SIG-M5 treated with dmso at 0.1 percent for 504 hours (cell line): ENCODE data around the gene SLC35F6.
"Not testable (repeated sequence)": the region's sequence is repeated elsewhere in the genome, so short reads cannot be mapped to it uniquely, and the experiment has no call there.

Experiments
- DNase-seq: peaks from one replicate; lab custom pipeline; 2025; ENCODE audit not compliant: unreplicated experiment; lab: John Stamatoyannopoulos, UW

The SLC35F6 gene

GRCh38 chr2:26780203-26780760 is 16.2 kb downstream of the SLC35F6 start:
- peak; percentile 75 for DNase-seq

DNA sequence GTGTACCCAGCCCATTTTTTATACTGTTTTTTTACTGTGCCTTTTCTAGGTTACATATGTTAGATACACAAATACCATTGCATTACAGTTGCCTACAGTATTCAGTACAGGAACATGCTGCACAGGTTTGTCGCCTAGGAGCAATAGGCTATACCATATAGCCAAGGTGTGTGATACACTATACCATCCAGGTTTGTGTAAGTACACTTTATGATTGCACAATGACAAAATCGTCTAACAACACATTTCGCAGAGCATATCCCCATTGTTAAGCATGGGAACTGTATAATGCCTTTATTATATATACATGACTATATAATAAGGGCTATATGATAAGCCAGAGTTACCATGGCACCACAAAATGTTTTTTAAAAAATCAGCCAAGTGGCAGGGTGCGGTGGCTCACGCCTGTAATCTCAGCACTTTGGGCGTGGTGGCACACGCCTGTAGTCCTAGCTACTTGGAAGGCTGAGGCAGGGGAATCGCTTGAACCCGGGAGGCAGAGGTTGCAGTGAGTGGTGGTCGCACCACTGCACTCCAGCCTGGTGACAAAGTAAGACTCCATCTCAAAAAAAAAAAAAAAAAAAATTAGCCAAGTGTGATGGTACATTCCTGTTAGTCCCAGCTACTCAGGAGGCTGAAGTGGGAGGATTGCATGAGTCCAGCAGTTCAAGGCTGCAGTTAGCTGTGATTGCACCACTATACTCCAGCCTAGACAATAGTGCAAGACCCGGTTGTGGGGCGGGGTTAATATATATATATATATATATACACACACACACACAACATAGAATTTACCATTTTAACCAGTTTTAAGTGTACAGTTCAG is 19.0 kb downstream of the SLC35F6 start:
- no peak for DNase-seq

DNA sequence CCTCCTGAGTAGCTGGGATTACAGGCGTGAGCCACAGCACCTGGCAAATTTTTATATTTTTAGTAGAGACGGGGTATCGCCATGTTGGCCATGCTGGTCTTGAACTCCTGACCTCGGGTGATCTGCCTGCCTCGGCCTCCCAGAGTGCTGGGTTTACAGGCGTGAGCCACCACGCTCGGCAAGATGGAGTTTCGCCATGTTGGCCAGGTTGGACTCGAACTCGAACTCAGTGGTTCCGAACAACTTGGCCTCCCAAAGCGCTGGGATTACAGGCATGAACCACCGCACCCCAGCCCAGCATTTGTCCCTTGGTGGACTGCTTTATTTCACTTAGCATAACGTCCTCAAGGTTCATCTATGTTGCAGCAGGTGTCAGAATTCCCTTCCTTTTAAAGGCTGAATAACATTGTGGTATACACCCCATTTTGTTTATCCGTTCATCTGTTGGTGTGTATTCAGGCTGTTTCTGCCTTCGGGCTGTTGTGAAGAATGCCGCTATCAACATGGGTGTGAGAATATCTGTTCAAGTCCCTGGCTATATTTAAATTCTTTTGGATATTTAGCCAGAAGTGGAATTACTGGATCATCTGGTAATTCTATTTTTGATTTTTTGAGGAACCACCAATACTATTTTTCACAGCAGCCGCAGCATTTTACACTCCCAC is 20.6 kb downstream of the SLC35F6 start:
- DNase-seq, result no peak

DNA sequence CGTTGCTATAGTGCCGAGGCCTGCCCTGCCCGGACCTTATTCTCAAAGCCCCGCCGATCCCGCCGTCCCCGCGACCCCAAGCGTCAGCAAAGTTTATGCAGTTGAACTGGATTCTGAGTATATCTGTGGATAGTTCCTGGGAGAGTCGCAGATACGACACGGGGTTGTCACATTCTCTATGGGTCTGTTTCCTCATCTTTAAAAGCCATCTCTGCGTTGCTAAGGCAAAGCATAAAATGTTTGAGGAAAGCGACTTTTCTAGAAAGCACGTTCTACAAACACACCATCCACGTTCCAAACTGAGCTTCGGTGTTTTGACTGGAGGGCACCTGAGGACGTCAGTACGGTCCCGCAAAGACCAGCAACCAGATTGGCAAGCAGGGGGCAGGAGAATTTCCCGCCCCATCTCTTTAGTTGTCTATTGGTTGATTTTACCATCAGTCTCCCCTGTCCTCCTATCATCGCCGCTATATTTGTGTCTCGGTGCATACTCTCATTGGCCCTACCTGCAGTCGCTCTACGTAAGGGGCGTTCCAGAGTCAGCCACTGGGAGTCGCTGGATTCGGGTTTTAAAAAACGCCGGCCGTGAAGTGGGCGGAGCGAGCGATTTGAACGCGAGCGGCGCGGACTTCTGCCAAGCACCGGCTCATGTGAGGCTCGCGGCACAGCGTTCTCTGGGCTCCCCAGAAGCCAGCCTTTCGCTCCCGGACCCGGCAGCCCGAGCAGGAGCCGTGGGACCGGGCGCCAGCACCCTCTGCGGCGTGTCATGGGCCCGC is 21.5 kb downstream of the SLC35F6 start, which contains the start of gene CENPA:
CENPA (plus strand) TSS at position 626 of the 776 bp plus-strand sequence; CDS start at position 767, 141 bp downstream.
- peak; percentile 100 for DNase-seq

GRCh38 chr2:26786207-26787028 is 22.3 kb downstream of the SLC35F6 start:
- peak; percentile 30 for DNase-seq

DNA sequence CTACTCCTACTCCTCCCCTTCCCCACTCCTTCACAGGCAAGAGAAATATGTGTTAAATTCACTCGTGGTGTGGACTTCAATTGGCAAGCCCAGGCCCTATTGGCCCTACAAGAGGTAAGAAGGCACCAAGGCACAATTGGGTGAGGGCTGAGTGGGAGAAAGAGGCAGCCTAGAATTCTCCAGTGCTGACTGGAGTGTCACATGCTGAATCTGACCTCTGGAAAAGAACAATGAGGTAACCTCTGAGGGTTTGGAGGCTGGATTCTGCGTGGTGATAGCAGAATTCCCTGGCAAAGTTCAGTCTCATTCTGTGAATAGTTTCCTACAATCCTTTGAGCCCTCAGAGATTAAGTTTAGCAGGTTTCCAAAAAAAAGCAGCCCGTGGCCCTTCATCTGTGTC is 28.6 kb downstream of the SLC35F6 start:
- no peak for DNase-seq

DNA sequence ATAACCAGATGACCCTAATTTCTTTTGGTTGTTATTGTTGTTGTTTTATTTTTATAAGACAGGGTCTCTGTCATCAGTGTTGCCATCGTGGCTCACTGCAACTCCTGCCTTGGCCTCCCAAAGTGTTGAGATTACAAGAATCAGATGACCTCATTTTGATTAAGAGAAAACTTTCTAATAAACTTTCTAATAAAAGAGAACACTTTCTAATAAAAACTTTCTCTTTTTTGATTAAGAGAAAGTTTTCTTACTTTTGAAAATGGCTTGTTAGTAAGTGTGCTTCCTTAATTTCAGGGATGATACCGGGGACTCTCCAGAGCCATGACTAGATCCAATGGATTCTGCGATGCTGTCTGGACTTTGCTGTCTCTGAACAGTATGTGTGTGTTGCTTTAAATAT is 29.4 kb downstream of the SLC35F6 start:
- DNase-seq, result no peak

GRCh38 chr2:26795135-26795534 is 31.1 kb downstream of the SLC35F6 start:
- not testable (repeated sequence) for DNase-seq

DNA sequence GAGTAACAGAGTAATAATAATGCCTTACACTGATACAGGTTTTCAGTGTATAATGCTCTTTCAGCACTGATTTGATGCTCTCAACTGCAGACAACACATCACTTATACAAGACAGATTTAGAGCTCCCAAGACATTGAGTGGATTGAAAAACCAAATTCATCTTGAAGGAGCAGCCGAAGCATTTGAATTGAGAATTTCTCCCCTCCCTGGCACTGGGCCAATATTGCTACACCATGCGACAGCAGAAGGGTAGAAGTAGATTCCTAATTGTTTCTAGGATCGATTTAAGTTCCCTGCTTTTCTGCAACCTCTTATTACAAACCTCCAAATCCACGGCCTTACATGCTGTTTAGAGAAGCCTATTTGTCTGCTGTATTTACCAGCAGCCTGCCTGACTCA is 37.2 kb downstream of the SLC35F6 start:
- no peak for DNase-seq

- no peak for DNase-seq
Observed at GRCh38 chr2:26801796-26802195, 37.7 kb downstream of the SLC35F6 start.

GRCh38 chr2:26805241-26805676 is 41.2 kb downstream of the SLC35F6 start:
- no peak for DNase-seq

GRCh38 chr2:26807788-26808460 is 43.8 kb downstream of the SLC35F6 start:
- DNase-seq, result no peak

DNA sequence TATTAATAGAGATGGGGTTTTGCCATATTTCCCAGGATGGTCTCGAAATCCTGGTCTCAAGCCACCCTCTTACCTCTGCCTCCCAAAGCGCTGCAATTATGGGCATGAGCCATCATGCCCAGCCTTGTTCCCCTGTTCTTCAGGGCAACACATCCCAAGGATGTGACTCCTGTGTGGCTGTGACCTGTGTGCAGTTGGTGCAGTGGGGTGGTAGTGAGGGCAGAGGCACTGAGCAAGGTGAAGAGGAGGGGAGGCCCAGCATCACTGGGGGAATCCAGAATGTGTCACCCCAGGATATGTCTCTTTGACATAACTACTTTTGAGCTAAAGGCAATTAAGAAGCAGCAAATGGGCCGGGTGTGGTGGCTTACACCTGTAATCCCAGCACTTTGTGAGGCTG is 45.1 kb downstream of the SLC35F6 start:
- no peak for DNase-seq

GRCh38 chr2:26809876-26810577 is 45.9 kb downstream of the SLC35F6 start:
- peak; percentile 60 for DNase-seq

- DNase-seq, result no peak
Observed at GRCh38 chr2:26811261-26811660, 47.2 kb downstream of the SLC35F6 start.

GRCh38 chr2:26811791-26812694 is 48.0 kb downstream of the SLC35F6 start:
- no peak for DNase-seq

DNA sequence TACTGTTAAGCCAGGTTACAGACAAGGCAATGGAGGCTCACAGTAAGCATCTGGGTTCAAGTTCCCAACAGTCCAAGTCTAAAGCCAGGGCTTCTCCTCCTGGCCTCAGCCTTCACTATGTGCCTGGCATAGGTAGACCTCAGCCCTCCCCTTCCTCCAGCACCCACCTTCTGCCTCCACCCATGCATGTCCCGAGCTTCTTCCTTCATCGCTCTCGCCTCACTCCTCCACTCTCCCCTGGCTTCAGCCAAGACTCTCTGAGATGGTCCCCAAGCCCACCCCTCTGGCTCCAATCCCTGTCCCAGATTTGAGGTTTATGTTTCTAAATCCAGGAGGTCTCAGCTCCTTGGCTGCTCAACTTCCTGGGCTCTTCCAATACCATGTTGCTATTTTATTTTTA is 48.6 kb downstream of the SLC35F6 start:
- no peak for DNase-seq
